Iris pigment epithelial cell (primary cell): Measurements from ENCODE around the gene IFI27L2.
A peak's percentile ranks its signal among the peaks of the same experiment; 100 is the strongest.
"Not testable (repeated sequence)": the region's sequence is repeated elsewhere in the genome, so short reads cannot be mapped to it uniquely, and the experiment has no call there.

Experiments
- DNase-seq: peaks from one replicate; pipeline ENCODE4 v3.0.0-alpha.2; 2011; ENCODE audit warnings: low read depth

IFI27L2 gene, protein sequence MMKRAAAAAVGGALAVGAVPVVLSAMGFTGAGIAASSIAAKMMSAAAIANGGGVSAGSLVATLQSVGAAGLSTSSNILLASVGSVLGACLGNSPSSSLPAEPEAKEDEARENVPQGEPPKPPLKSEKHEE

DNA sequence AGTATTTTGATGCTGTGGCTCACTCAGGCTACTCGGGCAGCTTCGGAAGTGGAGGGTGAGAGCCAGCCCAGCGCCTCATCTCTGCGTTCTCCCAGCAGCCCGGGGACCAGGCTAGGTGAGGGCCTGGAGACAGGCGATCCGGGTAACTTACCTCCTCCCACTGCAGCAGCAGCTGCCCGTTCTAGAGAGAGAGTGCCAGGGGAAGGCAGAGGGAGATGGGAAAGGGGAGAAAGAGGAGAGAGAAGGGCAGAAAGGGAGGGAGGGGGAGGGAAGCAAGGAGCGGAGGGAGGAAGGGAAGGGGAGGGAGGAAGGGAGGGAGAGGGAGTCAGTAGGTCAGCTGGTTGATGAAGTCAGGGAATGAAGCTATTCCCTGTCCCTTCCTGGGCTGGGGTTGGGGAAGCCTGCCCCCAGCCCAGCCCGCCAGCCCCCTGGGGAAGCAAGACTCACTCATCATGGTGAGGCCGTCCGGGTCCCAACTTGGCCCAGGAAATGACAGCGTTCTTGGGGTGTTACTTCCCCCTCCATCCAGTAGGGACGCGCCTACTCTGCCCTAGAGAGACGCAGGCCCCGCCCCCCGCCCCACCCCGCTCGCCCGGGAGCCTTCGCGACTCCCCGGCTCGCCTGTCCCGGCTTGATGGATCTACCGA, at the start of gene IFI27L2:
Gene IFI27L2 (minus strand): TSS at position 494 of the 647 bp plus-strand sequence. CDS start 40 bp downstream, at position 454.
- DNase-seq, result peak; percentile 82

DNA sequence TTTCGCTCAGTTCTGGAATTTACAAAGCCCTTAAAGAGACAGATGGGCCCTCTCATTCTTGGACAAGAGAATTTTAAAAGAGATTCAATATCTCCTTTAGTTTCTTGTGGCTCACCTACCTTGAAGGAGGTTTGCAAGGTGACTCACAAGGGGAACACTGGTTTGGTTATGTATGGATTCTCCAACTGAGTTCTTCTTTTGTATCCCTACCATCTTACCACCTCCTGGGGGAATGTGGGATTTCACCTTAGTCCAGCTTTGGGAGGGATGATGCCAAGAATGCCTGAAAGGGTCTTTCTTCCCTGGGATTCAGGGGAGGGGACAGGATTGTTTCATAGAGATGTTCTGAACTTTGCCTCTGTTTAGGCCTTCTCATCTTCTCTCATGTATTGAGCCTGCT, 48.4 kb upstream of the IFI27L2 start:
- DNase-seq, result no peak

DNA sequence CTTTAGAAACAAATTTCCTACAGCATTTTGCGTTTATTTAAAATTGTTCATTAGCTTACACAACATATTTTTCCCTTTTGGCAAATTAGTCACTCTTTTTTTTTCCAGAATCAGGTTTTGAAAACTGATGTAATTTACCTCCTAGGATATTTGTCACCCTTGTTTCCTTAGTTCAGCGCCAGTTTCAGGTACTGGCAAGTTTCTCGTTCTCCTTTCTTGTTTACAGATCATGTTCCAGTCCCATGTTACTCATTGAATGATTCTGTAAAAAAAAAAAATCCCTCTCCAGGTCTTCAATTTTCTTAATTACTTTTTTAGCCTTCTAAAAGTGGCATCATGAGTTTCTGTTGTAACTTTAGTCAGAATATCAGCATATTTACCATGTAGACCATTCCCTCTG, 47.4 kb upstream of the IFI27L2 start:
- no peak for DNase-seq

DNA sequence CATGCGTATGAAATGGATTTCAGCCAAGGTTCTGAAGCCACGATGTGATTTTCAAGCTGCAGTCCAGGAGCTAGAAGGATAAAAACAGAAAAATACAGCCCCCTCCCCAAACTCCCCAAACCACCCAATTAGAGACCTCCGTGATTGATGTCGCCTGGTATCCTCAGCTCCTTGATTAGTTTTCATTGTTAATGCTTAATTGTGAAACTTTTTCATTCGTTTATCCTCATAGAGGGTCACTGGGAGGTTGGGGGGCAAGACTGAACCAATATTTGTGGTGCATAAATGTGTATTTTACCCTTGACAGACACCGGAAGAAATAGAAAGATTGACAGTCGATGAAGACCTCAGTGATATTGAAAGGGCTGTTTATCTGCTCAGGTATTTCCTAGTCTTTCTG, 46.3 kb upstream of the IFI27L2 start:
- DNase-seq, result no peak

DNA sequence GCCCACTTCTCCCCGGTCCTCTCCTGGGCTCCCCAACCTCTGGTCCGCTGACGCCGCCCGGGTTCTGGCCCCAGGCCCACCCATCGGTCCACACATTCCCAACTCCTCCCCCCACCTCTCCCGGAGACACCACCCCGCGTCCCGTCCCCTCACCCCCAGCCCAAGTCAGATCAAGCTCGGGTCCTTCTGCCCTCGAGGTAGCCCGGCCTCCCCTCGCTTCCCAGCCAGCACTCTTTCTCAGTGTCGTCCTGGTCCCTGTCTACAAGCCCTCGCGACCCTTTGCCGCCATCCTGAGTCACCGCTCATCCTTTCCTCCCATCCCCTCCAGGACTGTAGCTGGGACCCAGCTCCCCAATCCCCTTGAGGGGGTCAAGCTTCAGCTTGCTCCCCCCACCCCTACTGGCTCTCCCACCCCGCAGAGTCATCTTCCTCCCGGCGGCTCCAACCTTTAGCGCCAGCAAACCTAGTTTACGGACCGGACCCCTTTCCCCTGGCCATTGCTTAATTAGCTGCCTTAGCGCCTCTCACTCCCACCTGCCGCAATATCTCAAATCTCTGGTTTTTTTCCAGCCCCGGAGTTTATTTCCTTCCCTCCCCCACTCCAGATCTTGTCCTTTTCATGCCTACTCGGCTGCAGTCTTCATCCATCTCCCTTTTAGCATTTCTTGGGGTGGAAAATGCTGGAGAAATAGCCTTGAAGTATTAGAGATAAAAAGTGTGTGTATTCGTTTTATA, 45.8 kb upstream of the IFI27L2 start:
- DNase-seq, result no peak

DNA sequence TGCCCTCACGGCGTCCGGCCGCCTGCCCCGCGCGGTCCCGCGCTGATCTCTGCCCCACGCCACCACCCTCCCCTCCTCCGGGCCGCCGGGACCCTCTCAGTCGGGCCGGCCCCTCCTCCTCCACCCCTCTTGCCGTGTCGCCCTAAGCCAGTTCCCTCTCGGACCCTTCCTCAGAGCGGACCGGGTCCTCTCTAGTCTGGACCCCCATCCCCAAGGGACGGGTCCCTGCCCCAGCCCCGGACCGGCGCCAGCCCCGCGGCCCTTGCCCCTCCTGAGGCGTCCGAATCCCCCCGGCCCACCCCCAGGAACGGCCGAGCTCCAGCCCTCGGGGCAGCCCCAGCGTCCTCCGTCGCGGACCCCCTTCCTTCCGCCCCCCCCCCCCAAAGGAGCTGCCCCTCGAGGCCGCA, 45.2 kb upstream of the IFI27L2 start:
- DNase-seq, result no peak

DNA sequence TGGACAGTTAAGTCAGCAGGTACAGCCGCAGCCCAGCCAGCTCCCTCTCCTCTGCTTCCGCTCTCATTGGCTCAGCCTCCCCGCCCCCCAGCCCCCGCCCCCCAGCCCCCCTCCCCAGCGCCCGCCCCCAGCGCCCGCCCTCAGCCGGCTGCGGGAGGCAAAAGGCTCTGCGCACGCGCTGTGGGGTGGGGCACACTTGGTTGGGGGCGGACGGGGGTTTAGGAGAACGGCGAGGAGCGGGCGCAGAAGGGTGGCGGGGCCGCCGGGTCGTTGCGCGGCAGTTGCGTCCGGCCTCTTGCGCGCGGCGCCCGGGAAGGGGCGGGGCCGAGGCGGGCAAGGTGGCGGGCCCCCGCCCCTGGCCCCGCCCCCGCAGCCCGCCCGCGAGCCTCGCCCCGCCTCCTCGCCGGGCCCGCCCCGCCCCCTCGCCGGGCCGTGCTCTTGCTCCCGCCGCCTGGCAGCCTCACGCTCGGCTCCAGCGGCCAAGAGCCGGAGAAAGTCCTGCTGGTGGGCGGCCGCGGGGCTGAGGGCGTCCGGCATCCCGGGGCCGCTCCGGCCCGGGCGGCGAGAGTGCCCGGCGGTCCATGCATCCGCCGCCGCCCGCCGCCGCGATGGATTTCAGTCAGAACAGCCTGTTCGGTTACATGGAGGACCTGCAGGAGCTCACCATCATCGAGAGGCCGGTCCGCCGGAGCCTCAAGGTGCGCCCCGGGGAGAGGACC, 44.6 kb upstream of the IFI27L2 start, which contains the start of gene PPP4R4:
Gene PPP4R4 (plus strand): TSS at position 438 of the 719 bp plus-strand sequence. CDS start 144 bp downstream, at position 582.
- peak; percentile 36 for DNase-seq

DNA sequence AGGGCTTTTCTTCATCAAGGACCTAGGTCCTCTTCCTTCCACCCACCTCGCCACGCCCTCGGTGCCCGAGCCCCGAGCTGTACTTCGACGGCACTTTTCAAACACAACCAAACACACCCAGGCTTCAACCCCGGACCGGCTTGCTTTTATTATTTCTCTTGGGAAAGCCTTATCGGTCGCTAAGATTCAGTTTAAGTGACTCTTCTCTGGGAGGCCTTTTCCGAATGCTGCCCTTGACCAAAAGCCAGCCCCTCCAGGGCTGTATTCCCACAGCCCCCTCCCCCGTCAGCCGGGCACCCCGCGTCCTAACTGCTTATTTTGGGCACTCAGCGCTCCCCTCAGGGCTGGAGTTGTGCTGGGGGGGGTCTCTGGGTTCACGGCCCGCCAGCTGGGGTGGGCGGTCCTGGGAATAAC, 44.1 kb upstream of the IFI27L2 start:
- DNase-seq, result no peak

DNA sequence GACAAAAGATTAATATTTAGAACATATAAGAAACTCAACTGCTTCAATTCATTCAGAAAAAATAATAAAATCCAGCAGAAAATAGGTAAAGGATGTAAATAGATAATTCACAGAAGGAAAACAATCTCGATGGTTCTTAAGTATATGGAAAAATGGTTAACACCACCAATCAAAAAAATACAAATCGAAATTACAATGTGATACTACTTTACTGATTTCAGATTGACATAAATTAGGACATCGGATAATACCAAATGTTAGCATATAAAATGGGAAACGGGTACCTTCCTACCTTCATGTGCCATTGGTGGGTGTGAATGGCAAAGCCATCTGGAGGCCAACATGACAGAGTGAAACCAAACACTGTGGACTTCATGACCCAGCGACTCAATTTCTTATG, 43.1 kb upstream of the IFI27L2 start:
- no peak for DNase-seq

DNA sequence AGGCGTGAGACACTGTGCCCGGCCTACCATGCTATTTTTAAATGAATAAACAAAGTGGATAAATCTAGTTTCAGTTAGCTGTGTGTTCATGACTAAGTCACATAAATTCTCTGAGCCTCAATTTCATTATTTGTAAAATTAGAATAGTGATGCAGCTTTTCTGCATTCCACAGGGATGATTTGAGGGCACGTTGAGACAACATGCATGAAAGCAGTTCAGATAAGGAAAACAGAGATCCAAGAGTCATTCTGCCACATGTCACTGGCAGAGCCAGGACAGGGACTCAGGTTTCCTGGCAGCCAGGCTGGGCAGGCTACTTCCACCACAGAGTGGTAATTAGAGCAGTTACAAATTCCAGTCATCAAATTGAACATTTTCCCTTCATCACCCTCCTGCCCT, 41.8 kb upstream of the IFI27L2 start:
- peak; percentile 12 for DNase-seq

DNA sequence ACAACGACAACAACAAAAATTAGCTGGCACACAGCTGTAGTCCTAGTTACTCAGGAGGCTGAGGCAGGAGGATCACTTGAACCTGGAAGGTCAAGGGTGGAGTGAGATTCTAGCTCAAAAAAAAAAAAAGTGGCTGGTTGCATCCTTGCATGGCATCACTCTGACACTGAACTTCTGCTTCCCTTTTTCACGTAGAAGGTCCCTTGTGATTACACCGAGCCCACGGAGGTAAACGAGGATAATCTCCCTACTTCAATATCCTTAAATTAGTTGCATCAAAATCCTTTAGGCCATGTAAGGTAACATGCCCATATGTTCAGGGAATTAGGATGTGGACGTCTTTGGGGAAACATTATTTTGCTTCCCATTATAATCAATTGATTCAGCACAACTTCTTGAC, 40.7 kb upstream of the IFI27L2 start:
- DNase-seq, result no peak

DNA sequence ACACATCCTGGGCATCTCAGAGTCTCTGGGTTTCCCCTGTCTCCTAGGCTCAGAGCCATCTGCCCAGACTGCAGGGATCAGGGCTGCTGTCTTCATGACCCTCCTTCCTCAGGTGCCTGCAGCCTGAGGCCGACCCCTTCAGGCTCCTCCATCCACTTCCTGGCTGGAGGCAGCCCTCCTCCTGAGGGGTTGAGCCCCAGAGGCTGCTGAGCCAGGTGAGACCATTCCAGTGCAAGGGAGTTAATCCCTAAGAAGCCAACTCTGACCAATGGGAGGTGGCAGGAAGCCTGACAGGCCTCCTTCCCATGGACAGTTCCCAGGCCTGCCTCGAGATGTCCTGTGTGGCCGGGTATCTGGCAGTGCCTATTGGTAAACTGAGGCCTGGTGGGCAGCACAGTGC, 36.3 kb upstream of the IFI27L2 start:
- no peak for DNase-seq

DNA sequence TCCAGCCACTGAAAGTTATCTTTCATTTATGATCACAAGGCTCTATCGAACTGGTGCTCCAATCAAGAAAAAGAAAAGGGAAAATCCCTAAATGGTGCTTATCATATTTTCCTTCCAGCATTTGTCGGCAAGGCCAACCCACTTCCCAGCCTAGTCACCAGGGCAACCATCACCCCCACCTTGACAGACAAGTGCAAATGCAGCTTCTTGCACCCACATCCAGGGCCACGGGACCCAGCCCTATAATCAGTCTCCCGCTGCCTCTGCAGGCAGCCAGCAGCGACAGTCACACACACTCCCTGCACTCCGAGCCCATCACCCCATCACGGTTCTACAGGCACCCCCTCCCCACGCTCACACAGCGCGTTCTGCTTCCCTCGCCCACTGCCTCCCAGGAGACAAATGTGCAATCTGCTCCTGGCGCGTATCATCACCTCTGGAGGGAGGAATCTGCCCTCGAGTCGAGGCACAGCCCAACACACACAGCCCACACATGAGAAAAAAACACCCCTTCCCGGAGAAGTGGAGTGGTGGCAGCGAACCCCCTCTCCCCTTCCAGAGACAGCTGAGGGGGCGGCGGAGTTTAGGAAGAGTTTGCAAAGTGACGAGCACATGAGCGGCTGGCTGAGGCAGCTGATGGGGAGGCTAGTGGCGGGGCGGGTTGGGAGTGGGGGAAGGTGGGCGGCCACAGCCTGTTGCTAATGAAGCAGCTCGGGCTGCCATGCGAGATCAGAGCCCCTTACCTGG, 35.5 kb upstream of the IFI27L2 start:
- DNase-seq, result no peak

DNA sequence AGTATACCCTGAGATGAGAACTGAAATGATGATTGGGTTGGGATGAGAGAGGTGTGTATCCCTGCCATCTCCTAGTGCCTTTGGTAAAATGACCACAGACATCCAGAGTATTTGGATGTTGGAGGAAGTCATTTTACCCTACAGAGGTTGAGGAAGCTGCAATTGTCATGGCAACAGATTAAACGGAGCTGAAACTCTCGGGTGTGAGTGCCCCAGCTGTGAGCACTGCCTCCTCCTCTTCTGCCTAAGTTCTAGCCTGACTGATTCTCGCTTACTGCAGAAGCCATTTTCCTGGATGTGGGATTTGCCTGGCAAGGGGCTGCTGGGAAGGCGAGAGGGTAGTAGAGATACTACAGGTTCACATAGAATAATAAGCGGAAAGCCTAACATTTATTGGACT, 34.4 kb upstream of the IFI27L2 start:
- no peak for DNase-seq

DNA sequence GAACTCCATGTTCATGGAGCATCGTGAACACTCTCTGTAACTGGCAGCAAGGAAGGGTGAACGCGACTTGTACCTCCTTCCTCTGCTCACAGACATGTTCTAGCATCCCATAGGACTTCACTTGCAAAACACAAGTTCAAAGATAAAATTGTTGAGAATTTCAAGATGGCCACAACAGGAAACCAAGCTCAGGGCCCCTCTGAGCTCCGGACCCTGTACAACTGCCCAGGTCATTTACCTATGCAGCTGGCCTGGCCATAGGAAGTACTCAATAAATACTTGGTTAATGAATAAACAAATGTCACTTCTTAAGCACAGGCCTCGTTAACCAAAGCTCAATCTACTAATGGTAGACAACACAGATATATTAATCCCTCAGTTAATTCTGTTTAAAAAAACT, 33.1 kb upstream of the IFI27L2 start:
- DNase-seq, result no peak

DNA sequence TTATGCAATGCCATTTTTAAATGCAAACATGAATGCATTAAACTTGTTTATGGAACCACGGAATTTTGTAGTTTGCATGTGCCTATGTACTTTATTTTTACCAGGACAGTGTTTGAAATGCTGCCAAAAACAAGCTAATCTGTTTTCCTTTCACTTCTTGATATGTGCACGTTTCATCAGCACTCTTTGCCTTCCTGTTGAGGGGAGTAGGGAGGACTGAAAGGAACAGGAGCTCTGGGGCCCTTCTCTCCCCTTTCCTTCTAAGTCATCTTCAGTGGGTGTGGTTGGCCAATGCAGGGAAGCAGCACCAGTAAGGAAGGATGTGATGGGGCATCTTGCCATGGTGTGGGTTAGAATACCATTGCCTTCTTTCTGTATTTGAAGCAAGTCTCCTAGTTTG, 32.6 kb upstream of the IFI27L2 start:
- peak; percentile 28 for DNase-seq

DNA sequence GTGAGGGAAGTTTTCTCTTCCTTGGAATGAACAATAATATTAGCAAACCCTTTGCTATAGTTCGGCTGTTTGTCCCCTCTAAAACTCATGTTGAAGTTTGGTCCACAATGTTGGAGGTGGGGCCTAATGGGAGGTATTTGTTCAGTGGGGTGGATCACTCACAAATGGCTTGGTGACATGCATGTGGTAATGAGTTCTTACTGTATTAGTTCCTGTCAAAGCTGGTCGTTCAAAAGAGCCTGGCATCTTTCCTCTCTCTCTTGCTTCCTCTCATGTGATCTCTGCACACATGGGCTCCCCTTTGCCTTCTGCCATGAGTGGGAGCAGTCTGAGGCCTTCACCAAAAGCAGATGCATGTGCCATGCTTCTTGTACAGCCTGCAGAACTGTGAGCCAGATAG, 31.7 kb upstream of the IFI27L2 start:
- no peak for DNase-seq

DNA sequence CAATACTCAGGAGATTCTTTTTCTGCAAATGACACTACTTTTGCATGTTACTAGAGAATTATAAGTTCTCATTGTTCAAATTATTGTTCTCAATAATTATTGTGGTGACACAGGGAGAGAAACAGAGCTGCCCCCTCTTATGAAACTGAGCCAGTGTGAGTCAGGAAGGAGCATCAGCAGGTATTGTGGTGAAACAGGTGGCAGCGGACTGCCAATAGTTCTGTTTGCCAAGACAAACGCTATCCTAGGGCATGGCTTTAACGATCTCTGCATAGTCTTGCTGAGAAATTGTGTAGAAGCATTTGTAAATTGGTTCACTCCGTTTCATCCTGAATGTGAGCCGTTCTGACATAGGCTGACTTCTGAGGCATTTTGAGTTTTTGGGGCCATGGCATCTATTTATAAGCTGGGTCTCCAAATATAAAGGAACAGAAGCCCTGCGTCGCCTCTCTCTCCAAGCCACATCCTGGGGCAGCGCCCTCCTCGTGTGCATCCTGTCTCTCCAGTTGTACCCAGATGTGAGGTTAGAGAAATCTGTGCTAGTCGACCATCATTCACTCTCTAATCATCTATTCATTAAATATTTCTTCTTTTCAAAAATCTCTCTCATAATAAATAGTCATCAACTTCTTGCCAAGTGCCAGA, 29.0 kb upstream of the IFI27L2 start:
- no peak for DNase-seq

DNA sequence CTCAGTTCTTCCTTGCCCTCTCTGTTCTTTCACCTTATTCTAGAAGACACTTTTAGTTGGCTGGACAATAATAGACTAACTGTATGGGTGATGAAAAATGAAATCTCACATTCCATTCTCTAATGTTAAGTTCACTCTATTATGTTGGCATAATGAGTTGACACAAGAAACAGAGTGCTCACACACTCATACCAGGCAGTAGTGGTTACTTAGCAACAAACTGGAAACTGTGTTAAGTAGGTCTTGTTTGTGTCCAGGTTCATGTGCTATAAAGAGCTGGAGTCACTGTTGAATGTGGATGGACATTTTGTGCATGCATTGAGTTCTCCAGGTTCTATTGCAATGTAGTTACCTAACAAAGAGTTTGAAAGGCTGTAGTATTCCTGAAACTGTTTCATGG, 27.8 kb upstream of the IFI27L2 start:
- no peak for DNase-seq

DNA sequence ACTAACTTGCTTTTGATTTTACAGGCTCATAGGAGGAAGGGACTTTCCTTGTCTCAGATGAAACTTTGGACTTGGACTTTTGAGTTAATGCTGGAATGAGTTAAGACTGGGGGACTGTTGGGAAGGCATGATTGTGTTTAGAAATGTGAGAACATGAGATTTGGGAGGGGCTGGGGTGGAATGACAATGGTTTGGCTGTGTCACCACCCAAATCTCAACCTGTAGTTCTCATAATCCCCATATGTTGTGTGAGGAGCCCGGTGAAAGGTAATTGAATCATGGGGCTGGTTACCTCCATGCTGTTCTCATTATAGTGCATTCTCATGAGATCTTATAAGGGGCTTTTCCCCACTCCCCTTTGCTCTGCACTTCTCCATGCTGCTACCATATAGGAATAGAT, 26.7 kb upstream of the IFI27L2 start:
- not testable (repeated sequence) for DNase-seq

DNA sequence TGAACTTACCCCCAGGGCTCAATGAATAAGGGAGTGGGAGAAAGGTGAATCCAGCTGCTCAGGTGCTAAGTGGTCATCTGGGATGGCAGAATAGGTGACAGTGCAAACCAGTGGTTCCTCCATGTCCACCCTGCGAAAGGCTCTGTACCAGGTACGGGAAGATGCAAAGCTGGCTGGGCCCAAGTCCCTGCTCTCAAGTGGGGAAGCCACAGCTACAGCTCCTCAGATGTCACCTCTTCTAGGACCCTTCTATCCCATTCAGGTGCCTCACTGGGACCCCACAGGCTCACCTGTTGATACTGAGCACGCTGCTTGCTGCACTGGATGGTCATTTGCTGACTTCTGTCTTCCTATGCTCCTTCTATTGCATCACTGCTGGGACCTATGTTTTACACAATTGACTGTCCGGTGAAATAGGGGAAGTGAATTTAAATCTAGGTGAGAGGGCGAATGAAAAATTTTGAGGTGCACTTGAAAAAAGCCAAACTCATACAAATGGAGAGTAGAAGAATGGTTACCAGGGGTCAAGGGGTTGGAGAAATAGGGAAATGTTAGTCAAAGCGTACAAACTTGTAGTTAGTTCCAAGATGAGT, 24.4 kb upstream of the IFI27L2 start:
- no peak for DNase-seq
